ENCODE results near the gene MSLN. TPM values are rescaled to one million over a fixed set of nuclear protein-coding genes. Genes with fewer than 3 reads are reported as not detected.

The MSLN gene
- polyA plus RNA-seq, 1 of the 3 experiments (the other 2 are of a cell fraction): 0.02 TPM

DNA sequence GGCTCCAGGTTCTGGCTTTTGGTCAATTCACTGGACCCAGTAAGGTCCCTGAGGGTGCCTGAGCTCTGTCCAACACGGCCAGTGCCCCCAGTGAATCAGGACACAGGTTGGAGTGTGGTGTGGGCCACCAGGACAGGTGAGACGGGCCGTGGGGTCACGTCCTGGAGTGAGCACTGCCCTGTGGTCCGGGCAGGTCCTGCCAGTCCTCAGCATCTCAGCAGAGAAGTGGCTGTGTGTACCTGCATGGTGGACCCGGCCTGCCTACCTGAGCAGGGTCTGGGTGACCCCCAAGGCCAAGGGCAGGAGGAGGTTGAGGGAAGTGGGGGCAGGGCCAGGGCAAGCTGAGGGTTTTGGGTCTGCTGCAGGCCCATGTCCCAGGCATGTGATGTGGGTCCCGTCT is 41.9 kb downstream of the MSLN start:
- Histone ChIP-seq H3K9me2 (no peaks in the 10 kb centered on the region), H2AFZ (ENCODE audit: low read depth) (no peak overlapping the region), H3K27me3 (ENCODE audit: insufficient read depth) (peaks cover 24% of the 10 kb centered on the region; the same call in 1 of the 2 replicates), H3K9me3 (no peaks in the 10 kb centered on the region), H3K4me3 (ENCODE audit: low read depth in 2 of 2, low read length in 1 of 2) (no peak overlapping the region), H3K4me1 (ENCODE audit: control insufficient read depth in 1 of 2, insufficient read depth in 2 of 2, low read depth in 1 of 2, low read length in 1 of 2) (peaks cover 0 to 13% of the 10 kb centered on the region in 2 experiments; a peak in 1 of 4 replicates), H3K36me3 (replicated peaks in 1 of 2; ENCODE audit: control insufficient read depth in 1 of 2, insufficient read depth in 2 of 2, low read length in 1 of 2) (no peaks in the 10 kb centered on the region), H3K9ac (no peak overlapping the region), H4K20me1 (ENCODE audit: insufficient read depth) (no peaks in the 10 kb centered on the region), H3K79me2 (ENCODE audit: insufficient read depth) (peaks cover 4% of the 10 kb centered on the region), H3F3A (replicated peaks; ENCODE audit: insufficient read depth) (no peaks in the 10 kb centered on the region), H3K27ac (ENCODE audit: low read depth in 2 of 2, low read length in 1 of 2) (no peak overlapping the region), H3K4me2 (no peak overlapping the region)
- POLR2A ChIA-PET: no interaction called here
- CTCF ChIA-PET: interaction anchor here (2.6 kb wide), 1 partner anchor 17 kb away, joined by 15 read pairs; no protein-coding TSS in a partner anchor
- WGBS (ENCODE audit: low lambda C conversion rate): 43% methylated on average over 1 of the region's 7 CpGs
- DNase-seq: no peak
- no peak for TF ChIP-seq ELF1 (IDR thresholded peaks at IDR 0.05)

GRCh38 chr16:802914-803753 is 42.6 kb downstream of the MSLN start:
- WGBS (ENCODE audit: low lambda C conversion rate): 36% methylated on average over 15 of the region's 33 CpGs
- no peak for TF ChIP-seq GATA2 (CRISPR knock-in tag; IDR thresholded peaks at IDR 0.05)
- no peak for TF ChIP-seq TAF1 (IDR thresholded peaks at IDR 0.05; ENCODE audit: borderline replicate concordance, low read depth, low read length)
- no peak for TF ChIP-seq EZH2phosphoT487 (IDR thresholded peaks at IDR 0.05; ENCODE audit: borderline replicate concordance, low read depth)
- TF ChIP-seq, protein P1, sequence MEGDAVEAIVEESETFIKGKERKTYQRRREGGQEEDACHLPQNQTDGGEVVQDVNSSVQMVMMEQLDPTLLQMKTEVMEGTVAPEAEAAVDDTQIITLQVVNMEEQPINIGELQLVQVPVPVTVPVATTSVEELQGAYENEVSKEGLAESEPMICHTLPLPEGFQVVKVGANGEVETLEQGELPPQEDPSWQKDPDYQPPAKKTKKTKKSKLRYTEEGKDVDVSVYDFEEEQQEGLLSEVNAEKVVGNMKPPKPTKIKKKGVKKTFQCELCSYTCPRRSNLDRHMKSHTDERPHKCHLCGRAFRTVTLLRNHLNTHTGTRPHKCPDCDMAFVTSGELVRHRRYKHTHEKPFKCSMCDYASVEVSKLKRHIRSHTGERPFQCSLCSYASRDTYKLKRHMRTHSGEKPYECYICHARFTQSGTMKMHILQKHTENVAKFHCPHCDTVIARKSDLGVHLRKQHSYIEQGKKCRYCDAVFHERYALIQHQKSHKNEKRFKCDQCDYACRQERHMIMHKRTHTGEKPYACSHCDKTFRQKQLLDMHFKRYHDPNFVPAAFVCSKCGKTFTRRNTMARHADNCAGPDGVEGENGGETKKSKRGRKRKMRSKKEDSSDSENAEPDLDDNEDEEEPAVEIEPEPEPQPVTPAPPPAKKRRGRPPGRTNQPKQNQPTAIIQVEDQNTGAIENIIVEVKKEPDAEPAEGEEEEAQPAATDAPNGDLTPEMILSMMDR (IDR thresholded peaks at IDR 0.05): no peak
- TF ChIP-seq POLR2AphosphoS5 (IDR thresholded peaks at IDR 0.05; ENCODE audit: low read depth, low read length): no peak
- no peak for TF ChIP-seq FOSL2 (IDR thresholded peaks at IDR 0.05; ENCODE audit: borderline replicate concordance, low read depth)
- no peak for TF ChIP-seq TEAD4 (IDR thresholded peaks at IDR 0.05; ENCODE audit: borderline replicate concordance, insufficient read depth)
- Histone ChIP-seq H3K4me1 (ENCODE audit: control insufficient read depth in 1 of 2, insufficient read depth in 2 of 2, low read depth in 1 of 2, low read length in 1 of 2) (peaks cover 0 to 16% of the 10 kb centered on the region in 2 experiments; a peak in 1 of 4 replicates), H3K4me2 (no peak overlapping the region), H3K36me3 (replicated peaks in 1 of 2; ENCODE audit: control insufficient read depth in 1 of 2, insufficient read depth in 2 of 2, low read length in 1 of 2) (no peaks in the 10 kb centered on the region), H4K20me1 (ENCODE audit: insufficient read depth) (no peaks in the 10 kb centered on the region), H3K4me3 (ENCODE audit: low read depth in 2 of 2, low read length in 1 of 2) (no peak overlapping the region), H3K9me3 (no peaks in the 10 kb centered on the region), H3K27me3 (ENCODE audit: insufficient read depth) (peaks cover 24% of the 10 kb centered on the region; the same call in 1 of the 2 replicates), H3K9ac (no peak overlapping the region), H3F3A (replicated peaks; ENCODE audit: insufficient read depth) (no peaks in the 10 kb centered on the region), H3K27ac (ENCODE audit: low read depth in 2 of 2, low read length in 1 of 2) (no peak overlapping the region), H3K9me2 (no peaks in the 10 kb centered on the region), H3K79me2 (ENCODE audit: insufficient read depth) (peaks cover 4% of the 10 kb centered on the region), H2AFZ (ENCODE audit: low read depth) (no peak overlapping the region)
- POLR2A ChIA-PET: no interaction called here
- CTCF ChIA-PET: interaction anchor here (0.9 to 1.2 kb wide), 3 partner anchors 91 to 360 kb away, joined by 3 to 4 read pairs (median 3); no protein-coding TSS in a partner anchor
- no peak for DNase-seq
